ENCODE results near the gene STEAP1B. TPM values are rescaled to one million over a fixed set of nuclear protein-coding genes. Genes with fewer than 3 reads are reported as not detected.

Gene STEAP1B
- total RNA-seq, 1 experiment from 2014 or later: 0.27 TPM

DNA sequence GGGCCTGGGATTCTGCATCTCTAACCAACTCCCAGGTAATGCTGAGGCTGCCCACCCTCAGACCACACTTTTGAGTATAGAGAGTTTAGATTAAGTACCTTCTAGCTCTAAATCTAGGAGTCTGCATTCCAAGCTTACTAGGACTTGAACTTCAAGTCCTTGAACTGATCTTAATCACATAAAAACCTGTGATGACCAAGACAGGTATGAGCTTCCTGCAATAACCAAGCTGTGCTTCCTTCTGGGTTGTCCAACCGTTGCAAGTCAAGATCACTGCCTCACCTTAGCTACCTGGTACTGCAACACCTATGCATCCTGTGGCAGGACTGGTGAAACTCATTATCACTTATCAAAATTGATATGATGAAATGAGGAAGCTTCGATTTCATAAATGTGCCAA is 110.1 kb downstream of the STEAP1B start:
- ChIA-PET POLR2A (no interaction called here), RAD21 (ENCODE audit: low non-redundant PET in 1 of 2, low total read pairs in 2 of 2, uncharacterized antibody in 2 of 2, unreplicated experiment in 2 of 2) (no interaction called here), CTCF (no interaction called here)
- Histone ChIP-seq H3K9me2 (ENCODE audit: insufficient read depth) (no peaks in the 10 kb centered on the region), H2AFZ (ENCODE audit: low read depth, low read length, poor library complexity, severe bottlenecking) (no peak overlapping the region), H3K36me3 (ENCODE audit: control insufficient read depth in 1 of 2, insufficient read depth in 2 of 2, low read length in 2 of 2) (no peaks in the 10 kb centered on the region), H3K4me1 (ENCODE audit: control insufficient read depth in 1 of 2, insufficient read depth in 2 of 2, low read length in 2 of 2) (no peaks in the 10 kb centered on the region), H3K27ac (ENCODE audit: low read depth, low read length) (no peak overlapping the region), H3K4me3 (replicated peaks in 1 of 2; ENCODE audit: low read depth in 1 of 2, low read length in 2 of 2) (no peak overlapping the region), H3K79me2 (ENCODE audit: insufficient read depth, low read length) (no peaks in the 10 kb centered on the region), H3K9me3 (ENCODE audit: control insufficient read depth in 1 of 2, insufficient read depth in 1 of 2, low read depth in 1 of 2, low read length in 2 of 2) (no peaks in the 10 kb centered on the region), H3K27me3 (ENCODE audit: insufficient read depth, low read length) (peaks cover 9% of the 10 kb centered on the region; the same call in 1 of the 2 replicates), H3K4me2 (ENCODE audit: low read length) (no peak overlapping the region), H3K9ac (ENCODE audit: low read length) (no peak overlapping the region), H4K20me1 (ENCODE audit: insufficient read depth) (no peaks in the 10 kb centered on the region)
- TF ChIP-seq YY1 (IDR thresholded peaks at IDR 0.05; ENCODE audit: extremely low read depth, insufficient replicate concordance, low read depth, low read length): no peak
- TF ChIP-seq, protein P1, sequence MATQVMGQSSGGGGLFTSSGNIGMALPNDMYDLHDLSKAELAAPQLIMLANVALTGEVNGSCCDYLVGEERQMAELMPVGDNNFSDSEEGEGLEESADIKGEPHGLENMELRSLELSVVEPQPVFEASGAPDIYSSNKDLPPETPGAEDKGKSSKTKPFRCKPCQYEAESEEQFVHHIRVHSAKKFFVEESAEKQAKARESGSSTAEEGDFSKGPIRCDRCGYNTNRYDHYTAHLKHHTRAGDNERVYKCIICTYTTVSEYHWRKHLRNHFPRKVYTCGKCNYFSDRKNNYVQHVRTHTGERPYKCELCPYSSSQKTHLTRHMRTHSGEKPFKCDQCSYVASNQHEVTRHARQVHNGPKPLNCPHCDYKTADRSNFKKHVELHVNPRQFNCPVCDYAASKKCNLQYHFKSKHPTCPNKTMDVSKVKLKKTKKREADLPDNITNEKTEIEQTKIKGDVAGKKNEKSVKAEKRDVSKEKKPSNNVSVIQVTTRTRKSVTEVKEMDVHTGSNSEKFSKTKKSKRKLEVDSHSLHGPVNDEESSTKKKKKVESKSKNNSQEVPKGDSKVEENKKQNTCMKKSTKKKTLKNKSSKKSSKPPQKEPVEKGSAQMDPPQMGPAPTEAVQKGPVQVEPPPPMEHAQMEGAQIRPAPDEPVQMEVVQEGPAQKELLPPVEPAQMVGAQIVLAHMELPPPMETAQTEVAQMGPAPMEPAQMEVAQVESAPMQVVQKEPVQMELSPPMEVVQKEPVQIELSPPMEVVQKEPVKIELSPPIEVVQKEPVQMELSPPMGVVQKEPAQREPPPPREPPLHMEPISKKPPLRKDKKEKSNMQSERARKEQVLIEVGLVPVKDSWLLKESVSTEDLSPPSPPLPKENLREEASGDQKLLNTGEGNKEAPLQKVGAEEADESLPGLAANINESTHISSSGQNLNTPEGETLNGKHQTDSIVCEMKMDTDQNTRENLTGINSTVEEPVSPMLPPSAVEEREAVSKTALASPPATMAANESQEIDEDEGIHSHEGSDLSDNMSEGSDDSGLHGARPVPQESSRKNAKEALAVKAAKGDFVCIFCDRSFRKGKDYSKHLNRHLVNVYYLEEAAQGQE (IDR thresholded peaks at IDR 0.05; ENCODE audit: low read depth): no peak
- no peak for TF ChIP-seq TCF7L2 (IDR thresholded peaks at IDR 0.05; ENCODE audit: borderline replicate concordance, extremely low read depth, insufficient read depth, insufficient read length)
- no peak for TF ChIP-seq POLR2A (IDR thresholded peaks at IDR 0.05; ENCODE audit: borderline replicate concordance, extremely low read depth, insufficient read depth, insufficient read length)
- BruUV-seq (replicated peaks): no TSS peak
- ATAC-seq (no peak), DNase-seq (ENCODE audit: low read depth, low spot score) (no peak)
- intact Hi-C loops (cut with micrococcal nuclease): no loop called here

DNA sequence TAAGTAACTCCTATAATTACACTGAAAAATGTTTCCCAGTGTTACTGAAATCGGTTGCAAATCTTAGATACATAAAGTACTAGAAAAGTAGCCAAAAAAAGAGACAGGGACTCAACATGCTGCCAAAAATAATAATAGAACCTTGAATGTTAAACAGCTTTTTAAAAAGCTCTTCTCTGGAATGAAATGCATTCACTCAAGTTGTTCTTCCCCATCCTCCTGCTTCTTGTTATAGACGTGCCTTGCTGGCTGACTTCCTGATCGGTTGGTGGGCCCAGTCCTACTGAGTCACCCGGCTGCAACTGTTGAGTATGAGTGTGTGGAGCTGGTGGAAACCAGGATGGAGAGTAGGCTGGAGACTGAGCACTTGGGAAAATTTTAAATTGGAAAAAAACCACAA is 112.4 kb downstream of the STEAP1B start:
- BruUV-seq (replicated peaks): no TSS peak
- no peak for ATAC-seq
- no peak overlapping the region for H3K4me3 ChIP-seq (replicated peaks in 1 of 2; ENCODE audit: low read depth in 1 of 2, low read length in 2 of 2)
- no peaks in the 10 kb centered on the region for H3K36me3 ChIP-seq (ENCODE audit: control insufficient read depth in 1 of 2, insufficient read depth in 2 of 2, low read length in 2 of 2)
- no peak overlapping the region for H3K27ac ChIP-seq (ENCODE audit: low read depth, low read length)
- H3K9me2 ChIP-seq (ENCODE audit: insufficient read depth): no peaks in the 10 kb centered on the region
- intact Hi-C loops (cut with micrococcal nuclease): no loop called here
- no peaks in the 10 kb centered on the region for H3K79me2 ChIP-seq (ENCODE audit: insufficient read depth, low read length)
- H3K27me3 ChIP-seq (ENCODE audit: insufficient read depth, low read length): no peaks in the 10 kb centered on the region
- no peaks in the 10 kb centered on the region for H4K20me1 ChIP-seq (ENCODE audit: insufficient read depth)
- no peaks in the 10 kb centered on the region for H3K4me1 ChIP-seq (ENCODE audit: control insufficient read depth in 1 of 2, insufficient read depth in 2 of 2, low read length in 2 of 2)
- no peak overlapping the region for H3K9ac ChIP-seq (ENCODE audit: low read length)
- ChIA-PET RAD21 (ENCODE audit: low non-redundant PET in 1 of 2, low total read pairs in 2 of 2, uncharacterized antibody in 2 of 2, unreplicated experiment in 2 of 2) (no interaction called here), CTCF (no interaction called here), POLR2A (no interaction called here)
- no peak overlapping the region for H2AFZ ChIP-seq (ENCODE audit: low read depth, low read length, poor library complexity, severe bottlenecking)
- no peak for DNase-seq (ENCODE audit: low read depth, low spot score)
- H3K4me2 ChIP-seq (ENCODE audit: low read length): no peak overlapping the region
- TF ChIP-seq RAD21 (IDR thresholded peaks at IDR 0.05; ENCODE audit: low read depth) (no peak), CEBPB (IDR thresholded peaks at IDR 0.05; ENCODE audit: low read depth) (no peak), ELF1 (IDR thresholded peaks at IDR 0.05; ENCODE audit: borderline replicate concordance, low read depth) (no peak), CBX3 (IDR thresholded peaks at IDR 0.05; ENCODE audit: low read depth) (no peak), YY1 (IDR thresholded peaks at IDR 0.05; ENCODE audit: extremely low read depth, insufficient replicate concordance, low read depth, low read length) (no peak), FOSL1 (IDR thresholded peaks at IDR 0.05; ENCODE audit: low read depth) (no peak), SRF (IDR thresholded peaks at IDR 0.05; ENCODE audit: low read depth) (no peak), ZNF274 (IDR thresholded peaks at IDR 0.05; ENCODE audit: low read depth, low read length) (no peak), EZH2 (IDR thresholded peaks at IDR 0.05) (no peak)
- TF ChIP-seq, protein P2, sequence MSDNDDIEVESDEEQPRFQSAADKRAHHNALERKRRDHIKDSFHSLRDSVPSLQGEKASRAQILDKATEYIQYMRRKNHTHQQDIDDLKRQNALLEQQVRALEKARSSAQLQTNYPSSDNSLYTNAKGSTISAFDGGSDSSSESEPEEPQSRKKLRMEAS (IDR thresholded peaks at IDR 0.05): no peak
- TF ChIP-seq, protein P3, sequence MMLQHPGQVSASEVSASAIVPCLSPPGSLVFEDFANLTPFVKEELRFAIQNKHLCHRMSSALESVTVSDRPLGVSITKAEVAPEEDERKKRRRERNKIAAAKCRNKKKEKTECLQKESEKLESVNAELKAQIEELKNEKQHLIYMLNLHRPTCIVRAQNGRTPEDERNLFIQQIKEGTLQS (IDR thresholded peaks at IDR 0.05): no peak
- TF ChIP-seq, protein P4, sequence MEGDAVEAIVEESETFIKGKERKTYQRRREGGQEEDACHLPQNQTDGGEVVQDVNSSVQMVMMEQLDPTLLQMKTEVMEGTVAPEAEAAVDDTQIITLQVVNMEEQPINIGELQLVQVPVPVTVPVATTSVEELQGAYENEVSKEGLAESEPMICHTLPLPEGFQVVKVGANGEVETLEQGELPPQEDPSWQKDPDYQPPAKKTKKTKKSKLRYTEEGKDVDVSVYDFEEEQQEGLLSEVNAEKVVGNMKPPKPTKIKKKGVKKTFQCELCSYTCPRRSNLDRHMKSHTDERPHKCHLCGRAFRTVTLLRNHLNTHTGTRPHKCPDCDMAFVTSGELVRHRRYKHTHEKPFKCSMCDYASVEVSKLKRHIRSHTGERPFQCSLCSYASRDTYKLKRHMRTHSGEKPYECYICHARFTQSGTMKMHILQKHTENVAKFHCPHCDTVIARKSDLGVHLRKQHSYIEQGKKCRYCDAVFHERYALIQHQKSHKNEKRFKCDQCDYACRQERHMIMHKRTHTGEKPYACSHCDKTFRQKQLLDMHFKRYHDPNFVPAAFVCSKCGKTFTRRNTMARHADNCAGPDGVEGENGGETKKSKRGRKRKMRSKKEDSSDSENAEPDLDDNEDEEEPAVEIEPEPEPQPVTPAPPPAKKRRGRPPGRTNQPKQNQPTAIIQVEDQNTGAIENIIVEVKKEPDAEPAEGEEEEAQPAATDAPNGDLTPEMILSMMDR (IDR thresholded peaks at IDR 0.05 in 2 of 3, conservative IDR thresholded peaks at IDR 0.05 in 1 of 3; ENCODE audit: borderline replicate concordance in 1 of 3, insufficient read depth in 1 of 3, low read depth in 2 of 3, low read length in 2 of 3): no peak
- no peaks in the 10 kb centered on the region for H3K9me3 ChIP-seq (ENCODE audit: control insufficient read depth in 1 of 2, insufficient read depth in 1 of 2, low read depth in 1 of 2, low read length in 2 of 2)

Data from HCT116 (cell line).